ENCODE measurements around the gene TUBG1.

The TUBG1 gene

DNA sequence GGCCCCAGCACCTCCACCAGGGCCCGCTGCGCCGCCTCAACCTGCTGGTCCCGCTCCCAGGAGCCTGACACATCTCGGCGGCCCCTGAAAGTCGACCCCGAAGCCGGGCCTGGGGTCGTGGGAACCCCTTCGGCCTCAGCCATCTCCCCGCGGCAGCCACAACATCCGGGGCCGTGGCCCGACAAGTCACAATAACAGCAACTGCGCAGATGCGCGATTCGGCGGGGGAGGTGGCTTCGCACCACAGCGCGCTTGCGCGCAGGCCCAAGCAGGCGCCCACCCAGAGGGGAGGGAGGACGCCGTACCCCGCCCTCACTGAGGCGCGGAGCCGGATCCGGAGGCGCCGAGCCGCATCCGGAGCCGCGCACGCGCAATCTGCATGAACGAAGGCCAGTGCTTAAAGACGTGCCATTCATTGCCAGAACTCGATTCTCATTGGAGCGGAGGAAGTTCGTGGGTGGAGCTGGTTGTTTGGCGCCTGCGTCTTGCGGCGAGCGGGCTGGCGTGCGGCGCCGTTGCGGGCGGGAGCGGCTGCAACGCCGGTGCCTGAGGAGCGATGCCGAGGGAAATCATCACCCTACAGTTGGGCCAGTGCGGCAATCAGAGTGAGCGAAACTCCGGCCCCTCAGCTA lies at the start of gene TUBG1, which contains the start of gene RETREG3:
TSS of gene TUBG1 (plus strand) at position 502 of the 632 bp plus-strand sequence. CDS start at position 557, 55 bp downstream.
TSS of gene RETREG3 (minus strand) at position 193 of the 632 bp plus-strand sequence. CDS start at position 143, 50 bp downstream.
- DNase-seq (ENCODE audit: low read depth in 4 of 4, low spot score in 1 of 4), result peak; percentile 94 to 99 (median 98)

DNA sequence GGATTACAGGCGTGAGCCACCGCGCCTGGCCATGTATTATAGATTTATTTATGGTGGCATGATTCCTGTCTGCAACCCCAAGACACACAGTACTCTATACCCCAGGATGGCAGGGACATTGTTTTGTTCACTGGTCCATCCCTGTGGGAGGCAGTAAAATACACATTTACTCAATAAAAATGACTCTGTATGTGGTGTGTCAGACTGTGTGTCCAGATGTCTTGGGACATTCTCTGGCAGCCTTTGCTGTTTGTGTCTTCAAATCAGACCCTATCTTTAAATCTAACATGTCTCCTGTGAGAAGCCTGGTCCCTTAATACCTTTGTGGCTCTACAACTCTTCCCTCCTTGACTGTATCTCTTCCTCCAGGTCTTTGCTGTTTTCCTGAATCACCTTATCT lies 49.2 kb upstream of the TUBG1 start:
- no peak for DNase-seq (ENCODE audit: low read depth in 4 of 4, low spot score in 1 of 4)

DNA sequence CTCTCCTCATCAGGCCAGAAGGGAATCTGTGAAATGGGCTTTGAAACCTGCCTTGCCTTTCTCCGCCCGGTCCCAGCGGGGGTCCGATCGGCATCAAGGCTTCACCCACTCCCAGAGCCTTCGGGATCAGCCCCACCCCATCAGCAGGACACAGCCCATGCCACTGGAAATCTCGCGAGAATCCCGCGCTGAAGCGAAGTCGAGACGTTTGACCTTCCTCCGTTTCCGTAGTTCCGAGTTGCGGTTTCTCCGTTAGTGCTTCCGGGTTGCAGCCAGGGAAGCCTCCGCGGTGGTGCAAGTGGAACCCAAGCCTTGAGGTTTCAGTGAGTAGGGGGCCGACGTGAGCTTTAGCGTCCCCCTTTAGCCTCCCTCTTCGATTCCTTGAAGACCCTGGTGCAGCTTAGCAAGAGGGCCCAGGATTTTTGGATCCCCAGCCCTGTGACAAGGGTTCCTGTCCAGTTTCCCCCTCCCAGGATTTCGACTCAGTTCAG lies 47.5 kb upstream of the TUBG1 start, which contains the start of gene COASY:
TSS of gene COASY (plus strand) at position 252 of the 491 bp plus-strand sequence. CDS start 475 bp downstream, outside the sequence.
- peak; percentile 81 to 91 (median 84) for DNase-seq (ENCODE audit: low read depth in 4 of 4, low spot score in 1 of 4)

DNA sequence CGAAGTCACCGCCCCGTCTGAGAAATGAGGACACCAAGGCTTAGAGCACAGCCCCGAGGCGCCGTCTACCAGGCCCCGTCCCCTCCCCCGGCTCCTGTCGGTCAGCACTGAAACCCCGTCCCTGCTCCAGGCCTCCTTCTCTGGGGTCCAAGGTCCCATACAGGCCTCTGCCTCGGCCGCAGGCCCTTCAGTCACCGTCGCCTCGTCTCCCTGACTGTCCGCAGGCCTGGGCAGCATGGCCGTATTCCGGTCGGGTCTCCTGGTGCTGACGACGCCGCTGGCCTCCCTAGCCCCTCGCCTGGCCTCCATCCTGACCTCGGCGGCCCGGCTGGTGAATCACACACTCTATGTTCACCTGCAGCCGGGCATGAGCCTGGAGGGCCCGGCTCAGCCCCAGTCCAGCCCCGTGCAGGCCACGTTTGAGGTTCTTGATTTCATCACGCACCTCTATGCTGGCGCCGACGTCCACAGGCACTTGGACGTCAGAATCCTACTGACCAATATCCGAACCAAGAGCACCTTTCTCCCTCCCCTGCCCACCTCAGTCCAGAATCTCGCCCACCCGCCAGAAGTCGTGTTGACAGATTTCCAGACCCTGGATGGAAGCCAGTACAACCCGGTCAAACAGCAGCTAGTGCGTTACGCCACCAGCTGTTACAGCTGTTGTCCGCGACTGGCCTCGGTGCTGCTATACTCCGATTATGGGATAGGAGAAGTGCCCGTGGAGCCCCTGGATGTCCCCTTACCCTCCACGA lies 46.9 kb upstream of the TUBG1 start:
- DNase-seq (ENCODE audit: low read depth in 4 of 4, low spot score in 1 of 4), result no peak

DNA sequence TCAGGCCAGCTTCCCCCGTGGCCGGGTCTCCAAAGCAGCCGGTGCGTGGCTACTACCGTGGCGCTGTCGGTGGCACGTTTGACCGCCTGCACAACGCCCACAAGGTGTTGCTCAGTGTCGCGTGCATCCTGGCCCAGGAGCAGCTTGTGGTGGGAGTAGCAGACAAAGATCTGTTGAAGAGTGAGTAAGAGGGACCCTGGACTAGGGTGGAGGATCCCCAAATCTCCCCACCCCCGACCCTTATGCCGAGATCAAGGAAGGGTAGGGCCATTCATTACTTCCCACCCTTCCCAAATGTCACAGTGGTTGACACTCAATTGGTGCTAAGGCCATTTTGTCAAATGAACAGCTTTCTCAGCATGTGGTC lies 46.4 kb upstream of the TUBG1 start:
- DNase-seq (ENCODE audit: low read depth in 4 of 4, low spot score in 1 of 4), result no peak

DNA sequence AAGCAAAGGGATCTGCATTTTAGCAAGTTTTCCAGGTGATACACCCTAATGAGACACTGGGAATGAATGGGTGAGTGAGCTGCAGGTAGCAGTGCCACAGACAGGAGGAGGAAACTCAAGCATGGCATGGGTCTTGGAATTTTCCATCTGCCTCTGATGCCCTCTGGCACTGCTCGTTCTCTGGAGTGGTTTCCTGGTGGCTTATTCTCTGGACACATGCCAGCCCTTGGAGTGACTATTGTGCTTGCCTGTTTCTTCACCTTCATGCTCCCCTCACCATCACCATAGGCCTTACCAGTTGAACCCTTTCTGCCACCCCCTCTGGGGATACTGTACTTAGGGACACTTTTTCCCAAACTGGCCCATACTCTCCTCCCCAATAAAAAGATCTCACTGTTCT lies 45.9 kb upstream of the TUBG1 start:
- no peak for DNase-seq (ENCODE audit: low read depth in 4 of 4, low spot score in 1 of 4)

DNA sequence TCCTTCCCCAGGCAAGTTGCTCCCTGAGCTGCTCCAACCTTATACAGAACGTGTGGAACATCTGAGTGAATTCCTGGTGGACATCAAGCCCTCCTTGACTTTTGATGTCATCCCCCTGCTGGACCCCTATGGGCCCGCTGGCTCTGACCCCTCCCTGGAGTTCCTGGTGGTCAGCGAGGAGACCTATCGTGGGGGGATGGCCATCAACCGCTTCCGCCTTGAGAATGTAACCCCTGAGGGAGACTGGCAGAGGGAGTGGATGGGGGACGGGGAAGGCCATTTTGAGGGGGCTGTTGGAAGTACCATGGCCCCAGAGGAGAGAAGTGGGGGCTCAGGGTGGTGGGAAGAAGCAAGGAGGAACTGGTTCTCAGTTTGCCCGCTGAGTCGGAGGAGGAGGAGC lies 45.5 kb upstream of the TUBG1 start:
- no peak for DNase-seq (ENCODE audit: low read depth in 4 of 4, low spot score in 1 of 4)

DNA sequence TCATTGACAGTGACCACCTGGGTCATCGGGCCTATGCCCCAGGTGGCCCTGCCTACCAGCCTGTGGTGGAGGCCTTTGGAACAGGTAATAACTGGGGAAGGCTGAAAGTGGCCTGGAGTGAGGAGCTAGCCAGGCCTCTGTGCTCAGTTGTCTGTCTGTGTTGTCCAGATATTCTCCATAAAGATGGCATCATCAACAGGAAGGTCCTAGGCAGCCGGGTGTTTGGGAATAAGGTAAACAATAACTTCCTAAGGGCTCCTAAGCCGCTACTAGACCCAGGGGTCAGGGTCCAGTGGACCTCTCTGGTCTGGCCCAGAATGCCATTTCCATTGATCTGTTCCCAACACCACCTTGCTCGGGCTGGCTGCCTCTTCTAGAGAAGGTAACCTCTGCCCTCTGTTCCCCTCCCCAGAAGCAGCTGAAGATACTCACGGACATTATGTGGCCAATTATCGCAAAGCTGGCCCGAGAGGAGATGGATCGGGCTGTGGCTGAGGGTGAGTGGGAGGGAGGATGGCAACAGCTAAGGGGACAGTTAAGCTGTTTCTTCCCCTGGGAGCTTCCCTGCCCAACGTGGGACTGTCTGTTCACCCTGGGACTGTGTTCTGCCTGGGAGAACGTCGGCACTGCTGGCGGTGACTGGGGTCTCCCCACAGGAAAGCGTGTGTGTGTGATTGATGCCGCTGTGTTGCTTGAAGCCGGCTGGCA lies 44.5 kb upstream of the TUBG1 start:
- no peak for DNase-seq (ENCODE audit: low read depth in 4 of 4, low spot score in 1 of 4)

DNA sequence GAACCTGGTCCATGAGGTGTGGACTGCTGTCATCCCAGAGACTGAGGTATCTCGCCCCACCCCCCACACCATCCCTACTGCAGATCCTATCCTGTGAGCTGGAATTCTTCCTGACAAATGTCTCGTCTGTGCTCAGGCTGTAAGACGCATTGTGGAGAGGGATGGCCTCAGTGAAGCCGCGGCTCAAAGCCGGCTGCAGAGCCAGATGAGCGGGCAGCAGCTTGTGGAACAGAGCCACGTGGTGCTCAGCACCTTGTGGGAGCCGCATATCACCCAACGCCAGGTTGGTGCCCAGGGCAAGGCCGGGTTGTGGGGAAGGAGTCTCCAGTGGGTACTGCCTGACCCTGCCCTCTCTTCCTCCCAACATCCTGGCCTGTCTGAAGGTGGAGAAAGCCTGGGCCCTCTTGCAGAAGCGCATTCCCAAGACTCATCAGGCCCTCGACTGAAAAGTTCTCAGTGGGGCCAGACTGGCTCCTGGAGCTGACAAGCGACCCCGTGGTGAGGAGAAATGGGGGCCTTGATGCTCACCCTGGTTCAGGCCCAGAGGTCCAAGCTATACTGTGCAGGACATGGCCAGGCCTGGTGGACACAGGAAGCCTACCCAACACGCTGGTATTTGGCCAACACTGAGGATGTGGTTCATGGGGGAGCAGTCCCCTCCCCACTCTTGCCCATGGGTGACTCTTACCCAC lies 43.8 kb upstream of the TUBG1 start:
- no peak for DNase-seq (ENCODE audit: low read depth in 4 of 4, low spot score in 1 of 4)

DNA sequence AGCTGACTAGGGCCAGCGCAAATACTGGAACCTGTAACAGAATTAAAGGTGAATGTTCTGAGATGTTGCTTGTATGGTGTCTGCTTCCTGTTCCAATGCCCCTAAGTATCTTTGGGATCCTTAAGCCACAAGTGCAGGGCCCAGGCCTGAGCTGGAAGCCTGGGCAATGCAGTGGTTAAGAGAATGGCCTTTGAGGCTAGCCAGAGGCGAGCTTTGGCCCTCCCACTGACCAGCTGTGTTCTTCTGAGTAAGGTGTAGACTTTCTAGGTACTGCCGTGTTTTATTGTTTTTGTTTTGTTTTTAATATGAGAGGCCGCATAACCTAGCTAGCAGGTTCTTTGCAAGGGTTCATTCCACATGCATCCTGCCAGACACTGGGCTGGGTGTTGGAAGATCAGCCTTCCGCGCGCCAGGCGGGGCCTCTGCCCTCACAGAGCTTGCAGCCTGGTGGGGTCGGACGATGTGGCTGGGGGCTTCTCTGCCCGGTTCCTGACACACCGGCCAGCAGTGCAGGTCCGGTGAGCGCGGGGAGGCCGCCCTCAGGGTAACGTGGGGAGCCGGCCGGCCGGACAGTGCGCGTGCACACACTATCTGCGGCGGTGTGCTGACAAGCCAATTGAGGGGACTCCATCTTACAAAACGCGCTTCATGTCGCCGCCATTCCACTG lies 43.1 kb upstream of the TUBG1 start:
- no peak for DNase-seq (ENCODE audit: low read depth in 4 of 4, low spot score in 1 of 4)

DNA sequence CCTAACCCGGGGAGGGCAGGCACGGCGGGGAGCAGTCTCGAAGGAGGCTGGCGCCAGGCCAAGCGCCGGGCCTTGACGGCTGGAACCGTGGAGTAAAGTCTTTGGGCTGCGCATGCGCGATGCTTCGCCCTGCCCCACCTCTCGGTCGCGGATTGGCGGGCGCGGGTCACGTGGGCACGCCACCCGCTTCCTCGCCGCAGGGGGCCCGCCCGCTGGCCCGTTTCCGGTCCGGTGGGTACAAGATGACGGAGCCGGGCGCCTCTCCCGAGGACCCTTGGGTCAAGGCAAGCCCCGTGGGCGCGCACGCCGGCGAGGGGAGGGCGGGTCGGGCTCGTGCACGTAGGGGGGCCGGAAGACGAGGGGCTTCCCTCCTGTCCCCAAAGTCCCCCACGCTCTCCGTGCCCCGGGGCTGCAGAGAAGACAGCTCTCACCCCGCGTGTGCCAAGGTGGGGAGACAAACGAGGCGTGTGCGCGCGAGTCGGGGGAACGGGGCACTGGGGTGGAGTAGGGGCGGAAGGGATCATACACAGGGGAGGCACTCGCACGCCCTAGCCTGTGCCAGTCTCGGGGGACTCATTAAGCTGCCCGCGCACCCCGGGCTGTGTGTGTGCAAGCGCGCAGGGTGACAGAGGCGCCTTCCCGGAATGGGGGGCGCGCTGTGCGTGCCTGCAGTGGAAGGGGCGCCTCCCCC lies 42.5 kb upstream of the TUBG1 start, which contains the start of gene MLX:
TSS of gene MLX (plus strand) at position 218 of the 691 bp plus-strand sequence. CDS start at position 243, 25 bp downstream.
- peak; percentile 82 to 87 (median 84) for DNase-seq (ENCODE audit: low read depth in 4 of 4, low spot score in 1 of 4)

DNA sequence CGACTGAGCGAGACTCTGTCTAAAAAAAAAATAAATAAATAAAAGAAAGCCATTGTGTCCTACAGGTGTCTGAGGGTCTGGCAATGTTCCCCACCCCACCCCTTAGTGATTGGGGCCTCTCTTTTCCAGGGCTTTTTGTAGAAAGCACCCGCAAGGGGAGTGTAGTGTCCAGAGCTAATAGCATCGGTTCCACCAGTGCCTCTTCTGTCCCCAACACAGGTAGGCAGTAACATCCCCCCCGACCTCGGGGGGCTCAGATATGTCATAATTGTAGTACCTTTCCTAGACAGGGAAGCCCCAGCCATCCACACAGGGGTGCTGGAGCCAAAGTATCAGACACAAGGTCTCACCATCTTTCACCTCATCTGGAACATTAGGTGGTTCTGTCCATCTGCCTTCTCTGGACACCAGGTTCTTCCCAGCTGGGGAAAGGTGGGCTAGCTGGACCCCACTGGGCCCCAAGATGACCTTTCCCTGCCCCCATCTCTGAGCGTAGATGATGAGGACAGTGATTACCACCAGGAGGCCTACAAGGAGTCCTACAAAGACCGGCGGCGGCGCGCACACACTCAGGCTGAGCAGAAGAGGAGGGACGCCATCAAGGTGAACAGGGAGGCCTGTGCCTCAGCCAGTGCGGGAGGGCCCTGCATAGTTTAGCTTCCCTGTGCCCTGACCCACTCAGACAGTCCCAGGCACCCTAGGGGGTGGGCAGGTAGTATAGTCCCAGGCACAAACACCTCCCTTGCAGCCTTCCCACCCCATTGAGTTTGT lies 41.0 kb upstream of the TUBG1 start:
- DNase-seq (ENCODE audit: low read depth in 4 of 4, low spot score in 1 of 4), result no peak

DNA sequence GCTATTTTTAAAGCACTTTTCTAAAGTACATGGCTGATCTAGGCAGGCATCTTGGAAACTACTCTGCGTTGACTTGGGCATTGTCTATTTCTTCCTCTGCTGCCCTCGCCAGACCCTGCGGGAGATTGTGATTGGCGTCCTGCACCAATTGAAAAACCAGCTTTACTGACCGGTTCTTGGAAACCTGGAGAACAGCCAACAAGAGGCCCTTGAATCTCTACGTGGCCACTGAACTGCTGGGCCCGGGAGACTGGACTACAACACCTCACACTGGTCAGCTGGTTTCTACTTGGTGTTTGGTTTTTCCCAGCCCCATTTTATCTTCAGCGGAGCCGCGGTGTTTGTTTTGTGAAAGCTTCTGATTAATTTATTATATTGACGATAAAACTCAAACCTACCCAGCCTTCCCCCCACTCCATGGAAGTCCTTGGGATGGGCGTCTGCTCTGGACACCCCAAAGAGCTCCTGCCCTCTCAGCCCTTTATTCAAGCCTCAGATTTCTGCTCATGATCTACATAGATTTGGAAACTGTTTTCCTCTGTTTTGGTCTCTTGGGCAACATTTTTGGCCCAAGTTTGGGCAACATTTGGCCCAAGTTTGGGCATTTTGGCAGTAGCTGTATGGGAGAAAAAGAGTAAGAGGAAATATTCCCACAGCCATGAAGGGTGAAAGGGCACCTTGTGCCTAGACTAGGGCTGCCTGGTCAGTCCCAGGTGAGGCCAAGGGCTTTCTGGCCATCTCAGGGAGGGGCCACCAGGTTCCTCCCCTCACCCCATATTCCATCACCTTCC lies 37.9 kb upstream of the TUBG1 start:
- DNase-seq (ENCODE audit: low read depth in 4 of 4, low spot score in 1 of 4), result no peak

DNA sequence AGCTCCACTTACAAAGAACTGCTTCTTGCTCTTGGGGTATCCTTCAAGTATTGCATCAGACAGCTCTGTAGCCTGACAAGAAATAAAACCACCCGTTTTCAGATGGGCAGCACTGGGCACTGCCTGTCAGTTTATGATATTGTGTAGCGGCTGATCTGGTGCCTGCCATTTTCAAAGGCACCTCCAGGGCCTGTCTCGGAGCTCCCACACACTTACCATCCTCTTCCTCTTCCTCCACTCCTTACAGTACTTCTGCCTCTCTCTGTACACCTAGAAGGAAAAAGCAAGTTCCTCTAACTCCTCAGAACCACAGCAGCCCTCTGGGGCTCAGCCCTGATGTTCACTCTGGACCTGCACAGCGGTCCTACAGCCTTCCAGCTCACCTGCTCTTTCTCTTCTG lies 36.4 kb upstream of the TUBG1 start:
- DNase-seq (ENCODE audit: low read depth in 4 of 4, low spot score in 1 of 4), result no peak

DNA sequence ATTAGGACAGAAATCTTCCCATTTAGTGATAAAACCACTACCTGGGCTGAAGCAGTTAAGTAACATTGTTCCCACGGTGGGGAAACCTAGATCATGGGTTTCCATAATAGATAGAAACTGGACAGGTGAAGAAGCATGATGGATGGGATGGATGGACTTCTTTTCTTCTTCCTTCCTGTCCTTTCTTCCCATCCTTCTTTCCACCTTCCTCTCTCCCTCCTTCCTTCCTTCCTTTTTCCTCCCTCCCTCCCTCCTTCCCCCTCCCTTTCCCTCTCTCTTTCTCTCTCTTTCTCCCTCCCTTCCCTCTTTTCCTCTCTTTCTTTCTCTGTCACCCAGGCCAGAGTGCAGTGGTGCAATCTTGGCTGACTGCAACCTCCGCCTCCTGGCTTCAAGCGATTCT lies 35.0 kb upstream of the TUBG1 start:
- no peak for DNase-seq (ENCODE audit: low read depth in 4 of 4, low spot score in 1 of 4)

DNA sequence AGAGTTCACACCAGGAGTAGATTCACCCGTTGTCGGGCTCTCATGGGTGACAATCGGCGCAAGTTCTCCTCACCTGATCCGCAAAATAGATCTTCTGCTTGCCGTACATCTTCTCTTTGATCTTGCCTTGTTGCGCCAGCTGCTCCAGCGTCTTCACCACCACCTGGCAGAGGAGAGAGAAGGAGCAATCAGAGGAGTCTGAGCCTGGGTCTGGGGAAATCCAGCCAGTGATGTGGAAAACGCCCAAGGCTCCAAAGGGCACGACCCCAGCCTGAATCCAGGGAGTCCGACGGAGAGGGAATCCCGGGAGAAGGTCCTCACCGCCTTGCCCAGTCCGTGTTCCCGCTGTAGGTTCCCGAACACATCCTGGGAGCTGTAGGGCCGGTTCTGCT lies 32.3 kb upstream of the TUBG1 start:
- DNase-seq (ENCODE audit: low read depth in 4 of 4, low spot score in 1 of 4), result no peak

DNA sequence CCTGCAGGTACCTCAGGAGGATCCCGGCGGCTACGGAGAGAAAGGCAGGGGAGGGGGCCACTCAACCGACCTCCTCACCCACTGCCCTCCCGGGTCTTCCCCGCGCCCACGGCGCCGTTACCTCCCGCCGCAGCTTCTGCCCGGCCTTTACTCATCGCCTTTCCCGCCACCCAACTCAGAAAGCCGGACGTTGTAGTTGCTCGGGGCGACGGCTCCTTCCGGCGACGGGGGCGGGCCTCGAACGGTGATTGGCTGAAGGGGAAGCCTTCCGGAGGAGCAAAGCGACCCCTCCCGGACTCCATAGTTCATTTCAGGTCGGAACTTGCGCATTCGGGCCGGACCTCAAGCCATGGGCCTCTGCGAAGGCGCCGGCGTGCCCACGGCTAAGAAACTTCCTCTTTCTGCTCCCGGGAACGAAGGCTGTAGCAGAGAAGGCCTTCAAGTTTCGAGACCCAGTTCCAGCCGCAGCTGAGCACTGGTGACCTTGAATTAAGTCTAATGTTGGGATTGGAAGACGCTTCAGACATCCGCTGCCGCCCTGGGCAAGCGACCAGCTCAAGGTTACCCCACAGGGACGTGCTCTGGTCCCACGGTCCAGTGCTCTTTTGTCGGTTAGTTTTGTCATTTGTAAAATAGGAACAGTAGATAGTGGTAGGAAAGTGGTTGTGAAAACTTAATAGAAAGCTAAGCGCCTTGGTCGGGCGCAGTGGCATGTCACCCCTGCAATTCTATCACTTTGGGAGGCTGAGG lies 31.8 kb upstream of the TUBG1 start, which contains the start of gene PSMC3IP:
TSS of gene PSMC3IP (minus strand) at position 198 of the 750 bp plus-strand sequence. CDS start at position 155, 43 bp downstream.
- DNase-seq (ENCODE audit: low read depth in 4 of 4, low spot score in 1 of 4), result peak; percentile 80 to 93 (median 90)
